IPS-11a (cell line): Measurements from ENCODE around the gene FGF4.

Source experiments
- H3K4me3 ChIP-seq: one replicate; pipeline ENCODE4 v1.5.1; 2013; ENCODE audit warnings: low read depth, low read length, control low read depth

FGF4 gene

DNA sequence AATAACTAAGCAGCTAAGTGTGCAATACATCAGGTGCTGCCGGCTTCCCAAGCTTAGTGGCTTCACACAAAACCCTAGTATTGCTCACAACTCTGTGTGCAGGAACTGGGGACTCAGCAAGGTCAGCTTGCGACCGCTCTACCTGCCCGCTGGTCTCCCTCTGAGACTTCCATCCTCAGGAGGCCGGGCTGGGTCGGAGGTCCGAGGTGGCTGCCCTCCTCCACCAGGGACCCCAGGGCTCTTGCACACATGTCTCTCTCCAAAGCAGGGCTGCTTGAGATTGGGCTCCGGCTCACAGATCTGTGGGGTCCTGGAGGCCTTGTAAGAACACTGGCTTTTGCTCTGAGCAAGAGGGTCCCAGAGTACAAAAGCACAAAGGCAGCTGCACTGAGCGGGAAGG, 45.9 kb downstream of the FGF4 start:
- no peak overlapping the region for H3K4me3 ChIP-seq

DNA sequence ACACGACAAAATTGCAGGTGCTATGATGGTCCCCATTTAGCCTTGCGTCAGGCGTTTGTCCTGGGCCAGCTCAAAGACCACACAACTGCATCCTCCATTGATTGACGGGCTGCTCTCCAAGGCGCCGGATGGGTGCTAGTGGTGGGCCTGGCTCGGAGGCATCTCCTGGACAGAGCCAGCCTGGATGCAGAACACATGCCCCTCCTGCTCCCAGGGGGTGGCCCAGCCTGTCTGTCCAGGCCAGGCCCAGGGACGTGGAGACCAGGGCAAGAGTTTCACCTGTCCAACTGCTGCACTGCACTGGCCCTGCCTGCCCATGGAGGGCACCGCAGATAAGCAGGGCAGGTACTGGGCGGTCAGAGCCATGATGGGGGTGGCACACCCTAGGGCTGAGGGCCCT, 47.9 kb downstream of the FGF4 start:
- H3K4me3 ChIP-seq: no peak overlapping the region

DNA sequence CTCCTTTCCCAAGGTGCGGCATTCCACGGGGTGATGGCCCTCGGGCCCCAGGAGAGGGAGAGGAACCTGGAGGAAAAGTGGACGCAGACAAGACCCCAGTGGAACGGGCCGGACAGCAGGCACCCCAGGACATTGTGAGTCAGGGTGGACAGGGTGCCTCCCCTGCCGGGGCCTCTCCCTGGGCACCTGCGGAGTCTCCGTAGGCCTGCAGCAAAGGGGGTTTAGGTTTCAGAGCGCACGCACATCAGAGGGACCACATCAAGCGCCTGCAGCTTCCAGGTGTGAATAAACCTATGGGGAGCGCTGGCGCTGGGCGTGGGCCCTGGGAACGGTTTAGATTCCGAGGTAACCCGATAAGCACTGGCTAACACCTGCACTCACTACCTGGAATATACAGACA, 48.7 kb downstream of the FGF4 start:
- no peak overlapping the region for H3K4me3 ChIP-seq

DNA sequence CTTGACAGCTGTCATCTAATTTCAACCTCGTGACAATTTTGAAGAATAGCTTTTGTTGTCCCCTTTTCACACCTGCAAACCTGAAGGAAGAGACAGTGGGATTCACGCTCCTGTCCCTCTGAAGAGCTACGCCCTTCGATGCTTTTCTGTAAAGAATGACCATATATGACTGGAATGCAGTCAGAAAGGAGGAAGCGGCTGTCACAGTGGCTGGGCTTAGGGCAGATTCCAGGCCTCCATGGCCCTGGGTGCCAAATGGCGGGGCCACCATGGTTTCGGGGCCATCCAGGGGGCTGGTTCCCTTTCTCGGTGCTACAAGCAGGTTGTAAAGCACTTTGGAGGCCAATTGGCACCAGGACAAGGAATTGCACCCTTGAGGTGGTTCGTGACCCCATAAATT, 49.1 kb downstream of the FGF4 start:
- H3K4me3 ChIP-seq: no peak overlapping the region

DNA sequence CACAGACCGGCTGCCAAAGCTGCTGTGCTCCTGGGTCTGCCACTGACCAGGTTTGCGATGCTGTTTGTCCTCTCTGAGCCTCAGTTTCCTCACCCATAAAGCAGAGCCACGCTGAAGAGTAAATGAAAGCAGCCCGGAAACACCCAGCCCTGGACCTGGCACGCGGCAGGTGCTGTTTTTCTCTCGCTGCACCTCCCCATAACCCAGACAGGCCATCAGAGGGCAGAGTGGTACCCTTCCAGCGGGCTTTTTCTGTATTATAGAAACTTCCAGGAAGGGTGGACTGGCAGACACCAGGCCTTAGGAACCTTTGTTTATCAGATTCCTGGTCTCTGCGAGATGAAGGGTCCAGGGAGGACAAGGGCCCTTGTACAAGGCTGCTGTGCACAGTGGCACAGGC, 53.4 kb downstream of the FGF4 start:
- no peak overlapping the region for H3K4me3 ChIP-seq

DNA sequence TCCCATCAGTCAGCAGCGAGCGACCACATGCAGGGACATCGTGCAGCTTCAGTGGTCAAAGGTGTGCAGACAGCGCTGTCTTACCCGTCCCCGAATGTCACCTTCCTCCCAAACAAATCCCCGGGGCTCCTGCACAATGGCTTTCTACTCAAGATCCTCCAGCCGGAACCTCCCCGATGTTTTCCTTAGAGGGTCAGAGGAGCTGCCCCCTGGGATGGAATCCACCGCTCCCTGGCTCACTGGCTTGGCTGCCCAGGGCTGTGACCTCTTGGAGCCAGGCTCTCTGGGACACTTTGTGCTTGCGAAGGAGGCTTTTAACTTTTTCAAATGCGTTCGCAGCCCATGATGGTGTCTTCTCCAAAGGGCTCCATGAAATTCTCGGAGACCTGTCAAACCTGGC, 54.0 kb downstream of the FGF4 start:
- H3K4me3 ChIP-seq: no peak overlapping the region
